ENCODE results near the gene C14orf119.

Gene C14orf119

DNA sequence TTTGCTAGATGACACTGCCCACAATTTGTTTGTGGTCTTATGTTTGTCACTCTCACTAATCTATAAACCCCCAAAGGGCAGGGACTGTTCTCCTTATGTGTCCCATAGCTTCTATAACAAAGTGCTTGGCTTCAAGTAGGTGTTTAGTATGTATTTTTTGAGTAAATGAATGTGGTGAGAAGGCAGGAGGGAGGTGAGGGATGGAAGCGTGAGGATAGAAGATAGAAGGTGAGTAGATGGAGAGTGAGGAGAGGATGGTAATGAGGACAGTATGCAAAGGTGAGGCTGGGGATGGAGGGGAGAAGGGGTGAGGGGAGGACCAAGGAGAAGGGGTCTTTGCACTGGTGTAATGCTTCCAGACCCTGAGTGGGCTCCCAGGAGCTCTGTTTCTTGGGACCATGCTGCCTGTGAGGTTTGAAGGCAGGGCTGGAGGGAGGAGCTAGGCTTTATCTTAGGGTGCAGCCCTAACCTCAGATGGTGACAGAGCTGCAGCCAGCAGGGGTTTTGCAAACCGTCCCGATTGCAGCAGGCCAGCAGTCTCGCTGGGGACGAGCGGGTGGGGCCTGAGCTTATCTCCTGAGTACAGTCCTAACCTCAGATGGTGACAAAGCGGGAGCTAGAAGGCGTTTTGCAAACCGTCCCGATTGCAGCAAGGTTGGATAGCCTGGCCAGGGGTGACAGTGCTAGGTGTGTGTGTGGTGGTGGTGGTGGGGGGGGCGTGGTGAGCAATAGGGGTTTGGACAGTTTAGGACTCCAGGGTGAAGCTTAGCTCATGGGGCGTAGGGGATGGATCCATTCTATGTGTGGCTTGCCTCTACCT is 17.3 kb downstream of the C14orf119 start:
- DNase-seq: no peak

DNA sequence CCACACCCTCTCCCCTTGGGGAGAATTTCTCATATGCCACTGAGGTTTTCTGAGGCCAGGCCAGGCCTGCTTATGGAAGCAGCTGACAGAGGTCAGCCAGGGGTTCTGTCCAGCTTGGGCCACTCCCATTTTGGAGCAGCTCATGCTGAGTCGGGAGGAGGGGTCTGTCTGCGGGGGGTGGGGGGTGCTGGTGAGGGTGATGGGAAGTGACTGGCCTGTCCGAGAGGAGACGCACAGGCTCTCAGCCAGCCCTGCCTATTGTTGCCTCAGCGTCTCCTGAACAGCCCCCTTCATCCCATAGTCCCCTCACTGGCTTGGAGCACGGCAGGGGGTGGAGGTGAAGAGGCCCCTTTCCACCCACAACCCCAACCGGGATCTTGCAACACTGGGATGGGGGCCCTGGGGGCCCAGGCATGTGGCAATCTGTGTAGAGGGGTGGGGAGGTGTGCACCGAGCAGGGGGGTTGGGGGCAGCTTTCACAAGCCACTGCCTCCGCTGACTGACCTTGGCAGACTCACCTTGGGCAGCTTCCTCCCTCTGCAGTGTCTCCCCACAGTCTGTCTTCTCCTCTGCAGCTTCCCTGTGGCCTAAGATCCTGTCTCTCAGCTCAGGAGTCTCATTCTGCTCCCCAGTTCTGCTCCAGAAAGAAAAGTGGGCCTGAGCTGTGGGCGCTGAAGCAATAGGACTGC is 18.3 kb downstream of the C14orf119 start:
- no peak for DNase-seq

DNA sequence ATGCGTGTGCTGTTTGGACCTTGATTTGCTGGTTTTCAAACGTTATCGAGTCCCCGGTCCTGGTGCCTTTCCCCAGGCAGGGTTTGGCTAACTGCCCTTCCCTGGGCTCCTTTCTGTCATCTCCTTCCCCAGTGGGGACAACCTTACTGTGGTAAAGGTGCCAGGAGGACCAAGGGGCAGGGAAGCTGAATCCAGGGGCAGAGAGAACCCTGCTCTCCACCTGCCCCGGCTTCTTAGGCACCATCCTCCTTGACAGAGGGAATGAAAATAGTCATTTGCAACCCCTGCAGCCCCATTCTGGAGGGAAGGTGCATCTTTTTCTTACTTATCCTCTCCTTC is 18.8 kb downstream of the C14orf119 start:
- DNase-seq: no peak

DNA sequence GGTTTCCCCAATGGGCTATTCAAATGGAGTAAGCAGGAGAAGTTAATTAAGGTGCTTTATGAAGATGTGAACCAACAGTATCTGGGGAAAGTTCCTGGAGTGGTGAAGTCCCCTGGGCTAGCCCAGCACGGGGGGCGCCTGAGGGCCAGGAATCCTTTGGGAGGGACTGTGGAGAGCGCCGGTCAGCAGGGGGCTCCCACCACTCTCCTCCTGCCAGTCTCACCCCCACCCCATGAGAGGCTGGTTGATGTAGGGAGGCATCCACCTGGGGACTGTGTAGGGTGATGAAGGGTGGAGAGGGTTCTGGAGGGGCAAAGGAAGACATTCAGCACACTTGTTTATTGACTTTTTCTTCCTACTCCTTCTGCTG is 19.3 kb downstream of the C14orf119 start:
- no peak for DNase-seq

DNA sequence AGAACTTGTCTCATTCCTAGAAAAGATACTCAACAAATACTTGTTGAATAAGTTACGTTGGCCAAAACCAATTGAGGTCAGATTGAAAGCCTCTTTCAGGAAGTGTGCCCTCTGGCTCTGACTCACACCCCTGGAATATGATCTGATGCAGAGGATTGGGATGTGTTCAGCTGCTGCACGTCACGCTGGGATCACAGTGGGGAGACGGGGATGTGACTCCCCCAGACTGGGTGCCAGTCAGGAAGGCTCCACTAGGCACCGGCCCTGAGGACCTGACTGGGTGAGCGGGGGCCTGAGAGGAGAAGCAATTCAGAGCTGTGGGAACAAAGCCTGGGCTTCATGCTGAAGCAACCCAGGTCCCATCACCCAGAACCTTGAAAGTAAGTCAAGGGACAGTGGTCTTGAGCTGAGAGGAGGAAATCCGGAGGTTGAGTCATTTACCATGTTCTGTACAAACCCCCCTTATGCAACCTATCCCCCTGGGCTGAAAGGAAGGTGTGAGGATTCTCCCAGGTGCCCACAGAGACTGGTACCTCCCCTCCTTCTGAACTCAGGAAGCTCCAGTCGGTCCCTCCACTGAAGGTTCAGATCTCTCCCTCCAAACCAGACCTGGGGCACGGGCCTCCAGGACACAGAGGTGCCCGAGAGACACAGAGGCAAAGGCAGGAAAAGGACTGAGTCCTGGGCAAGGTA is 19.9 kb downstream of the C14orf119 start:
- peak; percentile 99 for DNase-seq

DNA sequence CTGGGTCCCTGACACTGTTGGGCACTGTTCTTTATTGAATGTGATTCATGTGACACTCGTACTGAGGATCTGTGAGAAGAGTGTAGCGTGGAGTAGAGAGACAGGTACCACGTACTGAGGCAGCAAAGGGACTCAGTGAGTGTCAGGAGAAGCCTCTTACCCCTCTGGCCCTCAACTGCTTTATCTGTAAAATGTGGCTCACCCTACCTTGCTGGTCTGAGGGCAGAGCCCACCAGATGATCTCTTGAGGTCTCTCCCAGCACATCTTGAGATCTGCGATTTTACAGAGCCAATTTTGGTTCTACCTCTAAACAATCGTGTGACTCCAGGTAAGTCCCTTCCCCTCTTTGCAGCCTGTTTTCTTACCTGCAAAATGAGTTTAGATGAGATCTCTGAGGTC is 20.6 kb downstream of the C14orf119 start:
- no peak for DNase-seq

DNA sequence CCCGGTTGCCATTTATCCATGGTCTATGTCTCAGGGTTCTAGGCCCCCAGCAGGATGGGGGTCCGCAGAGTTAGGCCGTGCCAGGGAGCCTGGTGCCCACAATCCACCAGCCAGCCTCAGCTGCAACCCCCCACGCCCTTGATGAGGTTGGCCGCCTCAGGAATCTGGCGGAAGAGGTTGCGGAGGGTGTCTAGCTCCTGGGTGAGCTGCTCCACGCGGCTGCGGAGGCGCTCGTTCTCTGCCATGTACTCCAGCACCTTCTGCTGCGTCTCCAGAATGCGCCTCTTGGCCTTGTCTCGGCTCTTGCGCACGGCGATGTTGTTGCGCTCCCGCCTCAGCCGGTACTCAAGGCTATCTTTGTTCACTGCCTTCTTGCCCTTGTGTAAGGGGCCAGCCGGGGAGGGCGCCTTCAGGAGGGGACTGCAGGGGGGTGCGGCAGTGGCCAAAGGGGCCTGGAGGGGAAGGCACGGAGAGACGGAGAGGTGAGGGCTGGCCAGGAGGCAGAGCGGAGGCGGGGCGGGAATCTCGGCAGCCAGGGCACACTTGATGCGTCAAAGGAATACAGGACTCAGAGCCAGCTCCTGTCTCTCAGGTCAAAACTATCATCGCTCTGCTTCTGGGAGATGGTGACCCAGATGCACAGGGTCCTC is 22.2 kb downstream of the C14orf119 start:
- no peak for DNase-seq

DNA sequence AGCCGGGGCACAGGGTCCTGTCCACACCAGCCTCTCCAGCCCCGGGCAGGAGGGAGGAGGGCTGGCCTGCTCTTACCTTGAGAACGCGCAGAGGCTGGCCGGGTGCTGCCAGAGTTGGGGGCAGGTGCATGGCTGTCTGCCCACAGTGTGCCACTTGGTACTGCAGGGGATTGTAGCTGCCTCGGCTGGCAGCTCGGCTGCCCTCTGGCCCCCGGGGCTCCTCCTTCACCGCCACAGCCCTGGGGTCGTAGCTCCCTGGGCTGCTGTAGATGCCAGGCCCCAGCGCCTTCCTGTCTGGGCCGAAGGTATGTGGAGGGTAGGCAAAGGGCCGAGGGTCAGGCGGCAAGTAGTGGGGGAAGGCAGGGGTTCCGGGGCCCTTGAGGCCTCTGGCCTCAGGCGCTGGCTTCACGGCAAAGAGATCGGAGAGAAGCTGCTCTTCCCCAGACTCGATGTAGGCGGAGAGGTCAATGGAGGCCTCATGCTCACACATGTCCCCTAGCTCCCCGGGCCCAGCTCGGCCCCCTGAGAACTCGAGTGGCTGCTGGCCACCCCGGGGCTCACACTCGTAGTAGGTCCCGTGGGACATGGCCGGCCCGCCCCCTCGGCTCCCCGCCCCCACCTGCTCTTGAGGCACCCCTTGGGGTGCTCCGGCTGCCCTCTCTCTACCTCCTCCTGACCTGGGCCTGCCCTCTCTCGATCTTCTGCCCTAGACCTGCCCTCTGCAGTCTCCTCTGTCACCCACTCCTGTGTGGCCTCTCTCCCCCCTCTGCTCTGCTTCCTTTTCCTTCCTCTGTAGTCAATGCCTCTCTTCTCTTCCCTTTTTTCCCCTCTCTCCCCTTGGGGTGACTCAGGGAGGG is 23.4 kb downstream of the C14orf119 start, which contains the start of gene CEBPE:
TSS of gene CEBPE (minus strand) at position 750 of the 857 bp plus-strand sequence. CDS start at position 586, 164 bp downstream.
- no peak for DNase-seq

DNA sequence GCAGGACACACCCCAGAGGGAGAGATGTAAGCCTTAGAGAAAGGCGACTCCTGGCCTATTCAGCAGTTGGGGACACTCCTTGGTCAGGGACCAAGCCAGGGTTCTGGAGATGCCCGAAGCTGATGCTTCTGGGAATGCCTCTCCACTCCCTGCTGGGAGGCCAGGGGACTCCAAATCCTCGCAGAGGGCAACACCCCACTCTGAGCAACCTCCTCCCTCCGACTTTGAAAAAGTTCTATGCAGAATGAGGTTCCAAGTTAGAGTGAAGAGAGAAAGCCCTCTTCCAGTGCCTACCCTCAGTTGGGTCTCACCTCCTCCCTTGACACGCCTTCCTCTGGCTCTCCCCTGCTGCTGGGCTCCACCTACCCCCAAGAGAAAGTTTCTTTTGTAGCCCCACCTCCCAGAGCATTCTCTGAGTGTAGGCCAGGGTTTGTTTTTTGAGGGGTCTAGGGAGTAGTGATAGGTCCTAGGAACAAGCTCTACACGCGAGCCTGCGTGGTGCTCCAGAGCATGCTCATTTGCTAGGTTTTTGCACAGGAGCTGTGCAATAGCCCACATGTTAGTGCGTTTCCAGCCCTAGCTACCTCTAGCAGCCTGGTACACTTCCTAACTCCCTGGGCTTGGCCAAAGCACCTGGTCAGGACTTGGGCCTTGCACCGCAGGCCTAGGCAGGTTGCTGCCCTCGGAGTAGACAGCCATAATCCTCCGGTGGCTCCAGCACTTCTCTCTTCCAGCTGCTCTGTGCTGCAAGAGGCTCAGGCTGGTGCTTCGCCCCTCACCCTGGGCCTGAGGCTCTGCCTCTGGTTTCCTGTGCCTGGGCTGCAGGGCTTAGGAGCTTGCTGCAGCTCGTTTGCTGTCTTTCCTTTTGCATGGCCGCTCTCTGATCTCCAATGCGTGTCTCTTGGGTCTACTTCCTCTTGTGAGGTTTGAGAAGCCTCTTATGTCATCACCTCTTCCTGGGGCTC is 24.3 kb downstream of the C14orf119 start:
- no peak for DNase-seq

DNA sequence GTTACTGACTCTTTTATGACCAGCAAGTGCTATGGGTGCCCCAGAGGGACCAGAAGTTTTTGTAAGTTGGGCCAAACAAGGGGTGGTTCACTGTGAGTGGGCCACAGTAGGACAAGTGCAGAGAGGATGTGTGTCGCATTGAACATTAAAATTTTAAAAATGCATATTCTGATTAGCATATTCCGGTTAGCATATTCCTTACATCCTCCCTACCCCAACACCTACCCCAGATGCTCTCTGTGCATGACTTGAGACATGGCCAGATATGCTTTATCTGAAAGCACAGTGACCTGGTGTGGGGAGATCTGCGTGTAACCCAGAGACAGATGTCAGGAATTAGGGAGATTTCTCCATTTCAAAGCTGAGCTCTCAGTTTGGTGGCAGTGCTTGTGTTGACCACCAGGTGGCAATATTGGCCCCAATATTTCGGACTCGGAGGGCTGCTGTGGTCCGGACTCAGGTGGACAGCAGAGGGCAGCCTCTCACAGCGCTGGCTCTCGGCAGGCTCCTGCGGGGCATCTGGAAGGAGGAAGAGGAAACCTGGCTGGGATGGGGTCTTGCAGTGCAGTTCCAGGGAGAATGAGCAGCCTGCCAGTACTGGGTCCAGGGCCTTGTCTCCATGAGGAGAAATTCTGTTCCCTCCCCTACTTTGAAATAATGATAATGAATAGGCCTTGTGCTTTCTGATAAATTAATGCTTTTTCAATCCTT is 25.4 kb downstream of the C14orf119 start:
- DNase-seq: peak; percentile 87

DNA sequence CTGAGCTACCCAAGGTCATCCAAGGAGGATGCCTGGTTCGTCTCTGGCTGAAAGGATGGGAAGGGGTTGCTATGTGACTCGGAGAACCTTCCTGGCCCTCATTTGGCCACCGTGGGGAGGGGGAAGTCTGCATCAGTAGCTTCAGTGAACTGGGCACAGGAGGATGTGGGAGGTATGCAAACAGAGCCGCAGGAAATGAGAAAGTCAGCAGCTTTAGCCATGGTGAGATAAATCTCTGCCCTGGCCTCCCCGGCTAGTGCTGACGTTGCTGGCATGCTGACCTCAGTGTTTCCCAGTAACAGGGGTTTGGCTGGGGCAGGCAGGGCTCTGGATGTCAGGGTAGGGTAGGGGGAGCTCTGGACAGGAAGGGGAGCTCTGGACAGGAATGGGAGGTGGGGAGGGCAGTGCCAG is 26.1 kb downstream of the C14orf119 start:
- peak; percentile 50 for DNase-seq

DNA sequence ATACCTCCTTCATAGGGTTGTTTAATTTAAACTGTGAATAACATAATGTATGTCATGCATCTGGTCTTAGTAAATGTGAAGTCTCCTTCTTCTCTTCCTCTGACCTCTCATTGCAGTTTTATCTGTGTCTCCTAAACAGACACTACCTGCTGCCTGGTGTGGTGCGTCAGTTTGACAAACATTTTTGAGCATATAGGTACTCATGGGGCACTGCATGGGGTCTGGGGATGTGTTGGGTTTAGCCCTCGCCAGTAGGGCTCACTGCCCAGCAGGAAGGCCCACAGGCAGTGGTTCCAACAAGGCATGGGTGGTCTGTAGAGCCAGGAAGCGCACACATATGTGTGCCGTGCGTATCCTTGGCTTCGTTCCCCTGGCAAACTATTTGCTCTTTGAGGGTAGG is 26.8 kb downstream of the C14orf119 start:
- no peak for DNase-seq

DNA sequence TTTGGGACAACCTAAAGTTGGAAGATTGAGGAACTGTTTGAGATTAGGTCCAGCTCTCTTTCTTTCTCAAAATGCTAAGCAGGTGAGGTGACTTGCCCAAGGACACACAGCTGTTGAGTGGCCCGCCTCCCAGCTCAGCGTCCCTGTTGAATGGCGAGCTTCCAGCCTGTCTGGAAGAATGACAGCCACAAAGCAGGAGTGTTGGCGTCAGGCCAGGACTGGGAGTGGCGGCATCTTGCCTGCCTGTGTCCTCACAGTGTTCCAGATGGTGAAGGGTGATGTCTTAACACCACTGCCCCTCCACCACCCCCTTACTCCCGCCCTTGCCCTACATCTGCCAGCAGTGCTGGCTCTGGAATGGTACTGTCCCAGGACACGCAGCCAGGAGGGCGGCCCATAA is 28.1 kb downstream of the C14orf119 start:
- no peak for DNase-seq

DNA sequence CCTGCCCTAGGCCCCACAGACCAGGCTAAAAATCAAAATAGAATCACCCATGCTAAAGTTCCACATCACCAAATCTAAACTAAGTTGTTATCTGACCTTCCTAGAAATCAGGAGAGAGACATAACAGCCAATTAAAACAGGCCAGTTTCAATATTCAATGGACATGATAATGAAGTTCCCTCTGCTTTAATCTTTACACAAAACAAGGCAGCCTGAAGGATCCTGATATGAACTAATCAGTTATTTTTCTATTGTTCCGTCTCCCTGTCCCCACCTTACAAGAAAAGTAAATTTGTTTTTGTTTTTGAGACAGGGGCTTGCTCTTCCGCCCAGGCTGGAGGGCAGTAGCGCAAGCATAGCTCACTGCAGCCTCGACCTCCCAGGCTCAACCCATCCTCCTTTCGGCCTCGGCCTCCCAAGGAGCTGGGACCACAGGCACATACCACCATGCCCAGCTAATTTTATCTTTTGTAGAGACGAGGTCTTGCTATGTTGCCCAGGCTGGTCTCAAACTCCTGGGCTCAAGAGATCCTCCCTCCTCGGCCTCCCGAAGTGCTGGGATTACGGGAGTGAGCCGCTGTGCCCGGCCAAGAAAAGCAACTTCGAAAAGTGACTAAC is 29.1 kb downstream of the C14orf119 start:
- no peak for DNase-seq

DNA sequence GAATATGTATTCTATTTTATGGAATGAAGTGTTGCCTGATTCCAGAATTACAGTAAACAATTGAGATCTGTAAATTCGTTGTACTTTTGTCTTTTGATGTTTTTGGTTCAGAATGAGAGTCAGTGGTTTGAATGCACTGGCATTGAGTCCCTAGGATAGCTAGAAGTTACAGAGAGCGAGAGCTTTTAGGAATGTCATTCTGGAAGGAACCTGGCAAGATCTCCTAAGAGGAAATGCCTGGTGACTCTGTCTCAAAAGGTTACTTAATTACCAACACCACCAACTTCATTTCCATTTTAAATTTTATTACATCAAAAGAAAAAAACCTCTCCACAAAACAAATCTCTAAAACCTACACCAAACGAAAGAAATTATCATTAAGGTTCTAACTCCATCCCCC is 29.7 kb downstream of the C14orf119 start:
- DNase-seq: no peak

DNA sequence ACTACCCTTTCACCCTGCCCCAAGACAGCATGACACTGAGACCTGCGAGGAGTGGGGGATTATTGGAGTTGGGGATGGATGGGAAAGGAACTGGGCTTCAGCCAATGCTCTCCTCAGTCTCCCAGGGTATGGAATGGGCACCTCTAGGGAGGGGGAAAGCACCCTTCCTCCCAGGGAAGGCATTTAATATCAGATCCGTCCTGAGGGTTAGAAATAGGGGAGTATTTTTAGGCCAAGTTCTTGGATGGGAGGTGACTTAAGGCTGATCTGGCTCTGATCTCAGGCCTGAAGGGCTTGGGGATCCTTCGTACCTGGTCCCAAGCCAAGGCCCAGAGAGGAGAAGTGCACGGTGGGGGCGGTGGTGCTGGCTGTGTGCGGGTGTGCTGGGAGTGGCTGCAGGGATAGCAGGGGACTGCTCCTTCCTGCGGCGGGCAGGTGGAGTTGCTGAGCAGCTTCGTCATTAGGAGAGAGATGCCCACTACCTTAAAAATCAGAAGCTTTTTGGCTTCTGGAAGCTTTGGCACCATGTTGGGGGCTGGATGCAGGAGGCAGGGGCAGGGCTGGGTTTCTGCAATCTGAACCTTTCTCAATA is 30.7 kb downstream of the C14orf119 start:
- no peak for DNase-seq

DNA sequence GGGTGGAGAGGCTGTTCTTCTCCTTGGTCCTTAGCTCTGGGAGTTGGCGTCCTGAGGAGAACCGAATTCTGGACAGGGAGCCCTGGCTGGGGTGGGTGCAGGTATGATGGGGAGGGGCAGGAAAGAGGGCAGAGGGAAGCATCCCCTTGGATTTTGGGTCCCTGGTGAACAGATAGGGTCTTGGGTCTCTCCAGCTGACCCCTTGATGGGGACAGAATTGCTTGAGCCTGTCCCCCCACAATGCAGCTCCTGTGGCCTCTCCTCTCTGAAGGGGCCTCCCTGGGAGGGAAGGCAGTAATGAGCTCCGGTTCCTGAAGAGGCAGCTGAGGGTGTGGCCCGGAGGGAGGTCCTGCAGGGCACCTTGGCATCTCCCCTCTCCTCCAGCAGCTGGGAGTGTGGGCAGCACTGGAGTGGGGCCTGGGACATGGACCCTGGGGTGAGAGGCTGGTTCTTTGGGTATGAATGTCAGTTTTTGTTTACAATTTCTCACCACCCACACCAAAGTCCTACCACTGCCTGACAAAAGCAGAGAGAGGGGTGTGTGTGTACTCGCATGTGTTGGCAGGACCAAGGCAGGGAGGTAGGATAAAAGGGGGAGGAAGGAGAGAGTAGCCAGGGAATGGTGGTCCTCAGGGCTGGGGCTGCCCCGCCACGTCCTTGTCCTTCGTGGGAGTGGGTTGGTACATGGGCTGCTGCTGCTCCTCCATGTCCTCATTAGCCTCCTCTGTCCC is 31.4 kb downstream of the C14orf119 start:
- DNase-seq: no peak

DNA sequence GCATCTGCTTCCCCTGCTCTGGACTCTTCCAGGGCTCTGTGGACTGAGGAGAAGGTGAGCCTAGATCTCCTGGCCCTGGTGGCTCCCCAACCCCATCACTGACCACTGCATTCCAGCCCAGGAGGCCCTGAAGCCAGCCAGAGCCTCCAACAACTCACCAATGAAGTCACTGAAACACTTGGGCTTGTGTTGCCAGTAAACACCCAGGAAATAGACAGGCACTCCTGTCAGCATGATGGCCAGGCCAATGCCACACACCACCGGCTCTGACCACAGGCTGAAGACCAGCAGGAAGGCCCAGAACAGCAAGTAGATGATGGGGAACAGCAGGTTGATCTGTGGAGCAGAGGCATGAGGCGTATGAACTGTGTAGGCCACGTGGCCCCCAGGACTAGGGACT is 32.6 kb downstream of the C14orf119 start:
- DNase-seq: no peak
